GM12892 (cell line): ENCODE results near the gene SELENOO.

Experiments used
- POLR2A ChIP-seq: IDR thresholded peaks from 2 replicates; pipeline ENCODE4 v1.6.1; 2011; ENCODE audit warnings: low read depth, low read length, control low read depth
- POLR2AphosphoS5 ChIP-seq: IDR thresholded peaks from 2 replicates; pipeline ENCODE4 v1.6.1; 2011; ENCODE audit warnings: low read depth, low read length, control low read depth
- TAF1 ChIP-seq: IDR thresholded peaks from 2 replicates; pipeline ENCODE4 v1.6.1; 2011; ENCODE audit warnings: low read depth, mild to moderate bottlenecking, control low read depth, low read length, borderline replicate concordance

- TF ChIP-seq POLR2AphosphoS5 (no peak), POLR2A (no peak), TAF1 (no peak)
Observed at GRCh38 chr22:50211147-50211546, 10.3 kb downstream of the SELENOO start.
